Measurements from ENCODE around the gene PODXL2. TPM values are rescaled to one million over a fixed set of nuclear protein-coding genes. Genes with fewer than 3 reads are reported as not detected.

PODXL2 gene
- total and polyA plus RNA-seq, 2 of the 8 experiments (the other 6 are each of a cell fraction or from before 2014, with no cell fraction given) = 27.6 to 31.6 TPM

GRCh38 chr3:127647845-127648204, 18.8 kb downstream of the PODXL2 start:
- Histone ChIP-seq H3K4me3 (ENCODE audit: extremely low read depth in 1 of 4, insufficient read depth in 2 of 4, low read depth in 3 of 4, low read length in 4 of 4) (no peak overlapping the region), H3K18ac (ENCODE audit: extremely low read depth, low read length) (no peak overlapping the region), H3K36me3 (ENCODE audit: control insufficient read depth in 2 of 4, insufficient read depth in 4 of 4, low read length in 3 of 4) (no peaks in the 10 kb centered on the region), H3K27me3 (replicated peaks in 1 of 4; ENCODE audit: control insufficient read depth in 3 of 4, extremely low read depth in 1 of 4, insufficient read depth in 3 of 4, low read length in 3 of 4) (no peaks in the 10 kb centered on the region), H2AK5ac (ENCODE audit: low read depth, low read length) (no peak overlapping the region), H3K56ac (replicated peaks; ENCODE audit: insufficient read length, low read depth, low read length) (no peak overlapping the region), H3K23ac (ENCODE audit: insufficient read length) (no peak overlapping the region), H3K4me1 (replicated peaks in 1 of 4; ENCODE audit: control insufficient read depth in 3 of 4, insufficient read depth in 4 of 4, low read length in 3 of 4) (peaks cover 0 to 7% (median 2%) of the 10 kb centered on the region in 4 experiments; a peak in 3 of 7 replicates), H3K4me2 (ENCODE audit: insufficient read depth in 1 of 2, low read depth in 2 of 2, low read length in 2 of 2) (no peak overlapping the region), H2BK20ac (ENCODE audit: low read length) (no peak overlapping the region), H3K14ac (ENCODE audit: insufficient read length) (no peak overlapping the region), H4K8ac (ENCODE audit: extremely low read depth, insufficient read depth, low read length) (no peak overlapping the region), H2BK5ac (ENCODE audit: low read depth, low read length) (no peak overlapping the region), H4K91ac (replicated peaks; ENCODE audit: insufficient read length, low read length) (no peak overlapping the region), H2BK12ac (ENCODE audit: low read depth, low read length) (no peak overlapping the region), H2AFZ (ENCODE audit: low read length) (no peak overlapping the region), H2BK15ac (ENCODE audit: low read length) (no peak overlapping the region), H4K20me1 (replicated peaks in 1 of 2; ENCODE audit: control insufficient read depth in 1 of 2, insufficient read depth in 2 of 2, low read length in 2 of 2) (peaks cover 0 to 4% of the 10 kb centered on the region in 2 experiments), H4K5ac (ENCODE audit: insufficient read length, low read depth, low read length) (no peak overlapping the region), H2BK120ac (replicated peaks; ENCODE audit: low read depth, low read length) (no peak overlapping the region), H3K27ac (ENCODE audit: low read depth, low read length) (no peak overlapping the region), H3K9me3 (ENCODE audit: insufficient read depth in 2 of 2, low read depth in 1 of 2, low read length in 1 of 2) (no peaks in the 10 kb centered on the region), H3K79me2 (ENCODE audit: control insufficient read depth in 1 of 2, insufficient read depth in 2 of 2, low read length in 2 of 2) (no peaks in the 10 kb centered on the region), H3K4ac (replicated peaks; ENCODE audit: insufficient read length, low read depth, low read length) (no peak overlapping the region), H3K9ac (replicated peaks in 1 of 4; ENCODE audit: extremely low read depth in 1 of 4, low read depth in 3 of 4, low read length in 3 of 4) (no peak overlapping the region), H3K23me2 (ENCODE audit: low read depth, low read length) (no peaks in the 10 kb centered on the region), H3K79me1 (ENCODE audit: low read depth, low read length) (no peaks in the 10 kb centered on the region; the same call in 1 of the 2 replicates)
- FAIRE-seq (no peak), DNase-seq (ENCODE audit: low read depth in 1 of 2, low spot score in 2 of 2) (no peak)
- no peak for TF ChIP-seq POU5F1 (IDR thresholded peaks at IDR 0.05; ENCODE audit: low read depth, low read length)
- POLR2A ChIA-PET (ENCODE audit: partially characterized antibody) = interaction anchor here (1.4 to 1.5 kb wide), 2 partner anchors 45 to 48 kb away, joined by 3 to 4 read pairs; no protein-coding TSS in a partner anchor
- CTCF ChIA-PET (ENCODE audit: partially characterized antibody) = interaction anchor here (0.6 to 10.2 kb wide), 8 partner anchors 15 to 309 kb away, joined by 3 to 104 read pairs (median 4); no protein-coding TSS in a partner anchor

Measured in H1 (cell line).